ENCODE measurements around the gene DAZAP2. TPM values are rescaled to one million over a fixed set of nuclear protein-coding genes. Genes with fewer than 3 reads are reported as not detected.
A peak's percentile ranks its signal among the peaks of the same experiment; 100 is the strongest.
"Not testable (repeated sequence)": the region's sequence is repeated elsewhere in the genome, so short reads cannot be mapped to it uniquely, and the experiment has no call there.

Gene DAZAP2
- total RNA-seq, 8 experiments from 2014 or later: 71.0 to 185 (median 128) TPM

DNA sequence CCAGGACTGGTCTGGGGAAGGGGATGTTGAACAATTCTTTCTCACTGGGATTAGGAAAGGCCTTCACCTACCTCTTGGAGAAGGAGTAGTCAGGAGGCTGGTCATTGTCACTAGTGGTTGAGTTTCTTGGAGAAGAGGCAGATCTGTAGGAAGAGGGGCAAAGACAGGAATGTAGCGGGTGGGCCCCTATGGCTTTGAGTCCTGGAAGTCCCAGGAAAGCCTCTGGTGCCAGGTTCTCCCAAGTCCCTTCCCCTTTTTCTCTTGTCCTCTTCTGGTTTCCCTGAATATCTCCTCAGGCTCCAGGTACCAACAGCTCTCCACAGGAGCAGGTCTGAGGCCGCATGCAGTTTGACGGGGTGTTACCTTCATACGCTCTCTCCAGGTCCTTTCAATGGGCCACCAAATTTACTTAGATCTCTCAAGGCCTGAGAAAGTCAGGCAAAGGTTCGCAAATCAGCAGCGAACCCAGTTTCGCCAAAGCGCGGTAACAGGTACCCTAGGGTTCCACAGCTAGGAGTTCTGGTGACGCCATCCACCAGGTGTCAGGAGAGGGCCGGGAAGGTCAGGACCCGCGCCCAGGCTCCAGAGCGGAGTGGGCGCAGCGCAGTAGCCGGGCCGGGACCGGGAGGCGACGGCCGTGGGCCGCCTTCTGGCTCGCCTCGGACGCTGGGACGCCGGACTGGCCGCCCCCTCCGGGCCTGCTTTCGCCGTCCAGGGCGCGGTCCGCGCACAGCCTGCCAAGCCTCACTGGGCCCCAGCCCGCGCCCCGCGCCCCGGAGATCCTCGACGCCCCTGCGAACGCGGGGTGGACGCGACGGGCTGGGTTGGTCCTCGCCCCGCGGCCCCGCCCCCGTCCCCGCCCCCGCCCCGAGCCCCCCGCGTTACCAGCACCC lies 30.8 kb downstream of the DAZAP2 start:
- H3K4me3 ChIP-seq: peak overlapping the region; percentile 41 to 54 (median 50)
- 6 to 83% (median 38%) methylated on average over 1 to 30 of the region's 59 CpGs; no CpG with 5 or more reads in 4 of the 10 experiments for WGBS, 10 experiments
- ATAC-seq (replicated peaks in 6 of 8): peak in 5 of 8 experiments; percentile 35 to 72 (median 56)
- in situ Hi-C loops (cut with MboI; ENCODE audit: low pct_unique_long_range_greater_than_20kb in 2 of 9, low sequenced_read_pairs in 9 of 9, unreplicated experiment in 9 of 9): loop anchor here in 2 of 9 experiments (10.0 kb wide), 2 partner anchors 55 to 75 kb away; partner anchors contain the start of genes BIN2 (in 1 of the 2) and CELA1 (in 1 of the 2)
- H3K27ac ChIP-seq: no peak overlapping the region
- peaks cover 0 to 5% of the 10 kb centered on the region in 2 donors for H3K4me1 ChIP-seq (replicated peaks in 1 of 2)

DNA sequence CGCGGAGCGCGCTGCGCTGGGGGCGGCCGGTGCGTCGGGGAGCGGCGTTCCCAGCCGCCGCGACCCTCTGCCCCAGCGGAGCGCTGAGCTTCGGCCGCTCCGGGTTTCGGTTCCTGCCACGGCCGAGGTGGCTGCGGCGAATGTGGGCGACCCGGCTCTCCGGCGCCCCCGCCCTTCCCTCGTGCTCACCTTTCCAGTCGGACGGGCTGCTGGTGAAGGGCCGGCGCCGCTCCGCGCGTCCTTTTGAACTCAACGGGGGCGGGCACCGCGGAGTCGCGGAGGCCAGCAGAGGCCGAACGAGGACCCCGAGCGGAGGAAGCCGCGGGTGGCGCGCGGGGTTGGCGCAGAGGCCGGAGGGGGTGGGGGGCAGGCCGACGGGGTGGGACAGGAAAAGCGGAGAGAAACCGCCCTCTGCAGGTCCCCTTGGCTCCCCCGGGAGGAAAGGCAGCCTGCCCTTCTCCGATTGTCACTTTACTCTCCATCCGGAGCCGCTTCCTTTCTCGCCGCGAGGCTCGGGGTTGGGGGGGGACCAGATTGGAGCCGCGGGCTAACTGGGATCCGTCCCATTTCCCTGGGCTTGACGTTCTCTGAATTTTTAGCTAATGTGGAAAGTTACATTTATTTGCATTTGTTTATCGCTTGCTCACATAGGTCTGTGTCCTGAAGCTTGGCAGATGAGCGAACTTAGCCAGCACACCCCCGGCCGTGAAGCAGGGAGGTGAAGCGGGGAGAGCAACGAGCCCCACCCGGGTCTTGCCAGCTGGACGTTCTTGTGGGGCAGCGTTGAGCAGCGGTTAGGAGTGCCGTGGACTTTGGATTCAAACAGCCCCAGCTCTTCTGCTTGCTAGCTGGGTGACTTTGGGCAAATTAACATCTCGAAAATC lies 31.7 kb downstream of the DAZAP2 start, which contains the start of gene SMAGP:
Gene SMAGP (minus strand): TSS at position 349 of the 884 bp plus-strand sequence. CDS start 1,137 bp downstream, outside the sequence.
- WGBS, 10 experiments: 0 to 5% (median 0%) methylated on average over 1 to 15 of the region's 83 CpGs; no CpG with 5 or more reads in 2 of the 10 experiments
- peak; percentile 42 to 86 (median 82) for ATAC-seq (replicated peaks in 6 of 8)
- Histone ChIP-seq H3K4me3 (peak within 1 kb of the TSS; percentile 41 to 54 (median 50)), H3K27ac (no peak within 1 kb of the TSS), H3K4me1 (replicated peaks in 1 of 2) (peaks cover 6 to 11% of the 10 kb centered on the region in 2 donors)
- in situ Hi-C loops (cut with MboI; ENCODE audit: low pct_unique_long_range_greater_than_20kb in 2 of 9, low sequenced_read_pairs in 9 of 9, unreplicated experiment in 9 of 9): loop anchor here in 1 of 9 experiments (10.0 kb wide), 1 partner anchor 54 kb away; the partner anchor contains the start of gene BIN2

DNA sequence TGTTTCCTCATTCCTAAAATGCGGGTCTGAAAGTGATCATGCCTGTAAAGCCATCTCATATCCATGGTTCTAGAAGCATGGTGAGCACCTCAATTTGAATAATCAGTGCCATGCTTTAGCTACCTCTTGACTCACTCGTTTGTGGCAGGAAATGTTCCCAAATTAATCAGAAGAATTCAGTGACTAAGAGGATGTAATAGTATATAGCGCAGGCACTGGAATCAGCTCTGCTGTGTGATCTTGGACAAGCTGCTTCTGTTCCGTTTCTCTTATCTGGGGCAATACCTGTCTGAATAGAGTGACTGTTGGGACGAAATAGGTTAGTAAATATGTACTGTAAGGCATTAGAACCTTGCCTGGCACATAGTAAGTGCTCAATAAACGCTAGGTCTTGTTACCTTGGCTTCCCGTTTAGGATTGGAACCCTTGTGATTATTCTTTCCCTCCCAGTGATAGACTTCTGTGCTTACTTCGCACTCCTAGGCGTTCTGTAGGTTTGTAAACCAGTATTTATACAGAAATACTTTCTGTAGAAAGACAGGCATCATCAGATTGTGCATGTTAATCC lies 32.4 kb downstream of the DAZAP2 start:
- in situ Hi-C loops (cut with MboI; ENCODE audit: low pct_unique_long_range_greater_than_20kb in 2 of 9, low sequenced_read_pairs in 9 of 9, unreplicated experiment in 9 of 9): loop anchor here in 1 of 9 experiments (10.0 kb wide), 1 partner anchor 54 kb away; the partner anchor contains the start of gene BIN2
- ATAC-seq (replicated peaks in 6 of 8): peak in 3 of 8 experiments; percentile 9 to 16 (median 14)
- 0 to 97% (median 73%) methylated on average over 3 to 9 of the region's 9 CpGs; no CpG with 5 or more reads in 2 of the 10 experiments for WGBS, 10 experiments
- peak overlapping the region in 3 of 5 donors; percentile 45 to 54 (median 51) for H3K4me3 ChIP-seq
- no peak overlapping the region for H3K27ac ChIP-seq
- H3K4me1 ChIP-seq (replicated peaks in 1 of 2): peaks cover 7 to 13% of the 10 kb centered on the region in 2 donors

DNA sequence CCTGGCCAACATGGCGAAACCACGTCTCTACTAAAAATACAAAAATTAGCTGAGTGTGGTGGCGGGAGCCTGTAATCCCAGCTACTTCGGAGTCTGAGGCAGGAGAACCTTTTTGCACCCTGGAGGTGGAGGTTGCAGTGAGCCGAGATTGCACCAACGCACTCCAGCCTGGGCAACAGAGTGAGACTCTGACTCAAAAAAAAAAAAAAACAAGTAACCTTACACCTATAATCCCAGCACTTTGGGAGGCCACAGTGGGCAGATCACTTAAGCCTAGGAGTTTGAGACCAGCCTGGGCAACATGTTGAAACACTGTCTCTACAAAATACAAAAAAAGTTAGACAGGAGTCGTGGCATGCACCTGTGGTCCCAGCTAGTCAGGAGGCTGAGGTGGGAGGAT lies 34.2 kb downstream of the DAZAP2 start:
- not testable (repeated sequence) for H3K4me1 ChIP-seq (replicated peaks in 1 of 2); H3K4me3 ChIP-seq; ATAC-seq (replicated peaks in 6 of 8); H3K27ac ChIP-seq
- 80 to 100% (median 87%) methylated on average over 1 to 6 of the region's 7 CpGs; no CpG with 5 or more reads in 6 of the 10 experiments for WGBS, 10 experiments
- in situ Hi-C loops (cut with MboI; ENCODE audit: low pct_unique_long_range_greater_than_20kb in 2 of 9, low sequenced_read_pairs in 9 of 9, unreplicated experiment in 9 of 9): loop anchor here in 1 of 9 experiments (10.0 kb wide), 1 partner anchor 52 kb away; the partner anchor contains the start of gene BIN2

- Histone ChIP-seq H3K4me1 (replicated peaks in 1 of 2) (peaks cover 7 to 8% of the 10 kb centered on the region in 2 donors), H3K4me3 (no peak overlapping the region), H3K27ac (no peak overlapping the region)
- 0 to 83% (median 48%) methylated on average over 1 of the region's 1 CpG; no CpG with 5 or more reads in 6 of the 10 experiments for WGBS, 10 experiments
- in situ Hi-C loops (cut with MboI; ENCODE audit: low pct_unique_long_range_greater_than_20kb in 2 of 9, low sequenced_read_pairs in 9 of 9, unreplicated experiment in 9 of 9): loop anchor here in 1 of 9 experiments (10.0 kb wide), 1 partner anchor 50 kb away; the partner anchor contains the start of gene BIN2
- ATAC-seq (replicated peaks in 6 of 8): peak in 3 of 8 experiments; percentile 10 to 43 (median 14)
Observed at GRCh38 chr12:51275088-51275487, 36.5 kb downstream of the DAZAP2 start.

DNA sequence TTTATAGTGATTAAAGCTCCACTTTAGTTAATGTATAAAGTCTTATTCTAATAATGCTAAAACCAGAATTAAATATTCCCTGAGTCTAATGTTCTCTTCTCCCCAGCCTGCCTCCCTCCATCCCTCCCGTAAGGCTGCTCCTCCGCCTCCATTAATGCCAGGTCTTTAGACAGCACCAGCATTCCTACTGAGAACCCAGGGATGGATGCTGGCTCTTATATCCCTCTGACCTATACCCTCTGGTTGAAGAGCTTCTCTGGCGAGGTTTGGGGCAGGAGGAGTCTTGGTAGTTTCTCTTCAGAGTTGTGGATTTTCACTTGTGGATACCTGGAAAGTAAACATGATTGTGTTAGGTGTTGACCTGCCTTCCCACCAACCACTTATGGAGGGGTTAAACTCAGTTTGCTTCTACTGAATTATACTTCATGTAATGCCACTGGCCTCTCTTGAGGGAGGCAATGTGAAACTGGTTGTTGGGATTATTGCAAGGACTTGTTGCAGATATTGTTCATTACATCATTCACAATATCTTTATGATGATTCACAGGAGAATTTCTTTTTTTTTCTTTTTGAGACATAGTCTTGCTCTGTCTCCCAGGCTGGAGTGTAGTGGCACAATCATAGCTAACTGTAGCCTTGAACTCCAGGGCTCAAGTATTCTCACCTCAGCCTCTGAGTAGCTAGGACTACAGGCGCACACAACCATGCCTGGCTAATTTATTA lies 42.7 kb downstream of the DAZAP2 start:
- 40 to 100% (median 87%) methylated on average over 1 to 3 of the region's 4 CpGs; no CpG with 5 or more reads in 4 of the 10 experiments for WGBS, 10 experiments
- Histone ChIP-seq H3K4me3 (no peak overlapping the region), H3K27ac (no peak overlapping the region), H3K4me1 (replicated peaks in 1 of 2) (no peaks in the 10 kb centered on the region)
- ATAC-seq (replicated peaks in 6 of 8): peak in 3 of 8 experiments; percentile 12 to 55 (median 37)
- in situ Hi-C loops (cut with MboI; ENCODE audit: low pct_unique_long_range_greater_than_20kb in 2 of 9, low sequenced_read_pairs in 9 of 9, unreplicated experiment in 9 of 9): no loop called here

- no peak for ATAC-seq (replicated peaks in 6 of 8)
- in situ Hi-C loops (cut with MboI; ENCODE audit: low pct_unique_long_range_greater_than_20kb in 2 of 9, low sequenced_read_pairs in 9 of 9, unreplicated experiment in 9 of 9): no loop called here
- no peak overlapping the region for H3K27ac ChIP-seq
- WGBS, 10 experiments: 83 to 100% (median 100%) methylated on average over 1 of the region's 1 CpG; no CpG with 5 or more reads in 3 of the 10 experiments
- no peaks in the 10 kb centered on the region for H3K4me1 ChIP-seq (replicated peaks in 1 of 2)
- H3K4me3 ChIP-seq: no peak overlapping the region
Observed at GRCh38 chr12:51285843-51286242, 47.2 kb downstream of the DAZAP2 start.

DNA sequence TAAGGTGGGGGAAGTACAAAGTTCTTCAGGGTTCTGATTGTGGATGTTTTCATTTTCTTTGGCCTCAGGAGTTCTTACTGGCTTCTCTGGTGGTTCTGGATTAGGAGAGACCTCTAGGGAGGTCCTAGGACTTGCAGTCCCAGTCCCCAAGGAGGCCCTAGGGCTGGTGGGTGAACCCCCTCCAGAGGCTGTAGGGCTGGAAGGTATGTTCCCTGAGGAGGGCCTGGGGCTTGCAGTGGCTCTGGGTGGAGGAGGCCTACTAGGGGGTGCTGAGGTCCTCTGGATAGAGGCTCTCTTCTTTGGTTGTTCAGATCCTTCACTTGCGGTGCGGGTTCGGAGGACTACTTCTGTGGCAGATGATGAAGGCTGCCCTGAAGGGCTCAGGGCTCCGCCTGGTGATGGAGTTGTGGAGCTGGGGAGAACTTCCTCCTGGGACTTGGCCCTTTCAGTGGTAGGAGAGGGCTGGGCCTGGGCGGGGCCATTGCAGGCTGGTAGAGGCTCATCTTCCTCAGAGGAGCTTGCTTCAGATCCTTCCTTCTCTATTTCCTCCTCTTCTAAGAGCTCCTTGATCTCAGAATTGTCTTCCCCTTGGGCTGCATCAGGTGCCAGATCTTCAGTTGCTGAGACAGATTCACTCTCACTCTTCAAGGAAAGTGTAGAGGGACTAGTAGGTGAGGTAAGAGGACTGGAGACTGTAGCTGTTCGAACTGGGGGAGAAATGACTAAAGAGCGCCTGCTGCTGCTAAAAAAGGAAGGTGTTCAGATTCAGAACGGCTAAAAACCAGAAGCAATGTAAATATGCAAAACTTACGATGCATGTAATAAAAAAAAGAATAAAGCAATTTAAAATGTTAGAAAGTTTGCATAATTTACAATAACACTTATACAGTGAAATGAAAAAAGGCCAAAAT lies 53.2 kb downstream of the DAZAP2 start:
- WGBS, 10 experiments: 4 to 97% (median 71%) methylated on average over 1 to 5 of the region's 9 CpGs
- H3K4me1 ChIP-seq (replicated peaks in 1 of 2); in situ Hi-C loops (cut with MboI; ENCODE audit: low pct_unique_long_range_greater_than_20kb in 2 of 9, low sequenced_read_pairs in 9 of 9, unreplicated experiment in 9 of 9); H3K27ac ChIP-seq; H3K4me3 ChIP-seq: not testable (repeated sequence)
- peak in 2 of 8 experiments; percentile 36 to 96 for ATAC-seq (replicated peaks in 6 of 8)

All from motor neuron (in vitro differentiated cells).